SK-N-SH treated with all-trans-retinoic acid at 6 μM for 48 hours (cell line): ENCODE results near the gene PRKAG3.

Source experiments
- ATAC-seq: fragments of 200-7000 bp; cut with Tn5 transposase; 3 replicates; pipeline ENCODE4 v1.9.1; 2020; ENCODE audit warnings: mild to moderate bottlenecking, moderate library complexity
- BACH2 ChIP-seq: fragments of 250-450 bp; sonication (Bioruptor Pico); IDR thresholded peaks from 2 replicates; pipeline ENCODE4 v1.9.0; 2021; ENCODE audit warnings: mild to moderate bottlenecking, borderline replicate concordance
- CREB5 ChIP-seq: fragments of 250-450 bp; sonication (Bioruptor Pico); IDR thresholded peaks from 2 replicates; pipeline ENCODE4 v1.5.1; 2020; ENCODE audit warnings: low read depth, mild to moderate bottlenecking, moderate library complexity
- CSDC2 ChIP-seq: fragments of 250-450 bp; sonication (Bioruptor Pico); IDR thresholded peaks from 2 replicates; pipeline ENCODE4 v1.5.0; 2020; ENCODE audit warnings: mild to moderate bottlenecking, moderate library complexity
- CSRNP3 ChIP-seq: fragments of 250-450 bp; sonication (Bioruptor Pico); IDR thresholded peaks from 2 replicates; pipeline ENCODE4 v1.5.1; 2021; ENCODE audit warnings: mild to moderate bottlenecking, moderate library complexity
- ESRRG ChIP-seq: fragments of 250-450 bp; sonication (Bioruptor Pico); IDR thresholded peaks from 2 replicates; pipeline ENCODE4 v1.6.1; 2021; ENCODE audit warnings: mild to moderate bottlenecking
- ISL1 ChIP-seq: fragments of 250-450 bp; sonication (Bioruptor Pico); IDR thresholded peaks from 2 replicates; pipeline ENCODE4 v2.1.2; 2022; ENCODE audit warnings: mild to moderate bottlenecking, moderate library complexity
- PATZ1 ChIP-seq: fragments of 250-450 bp; sonication (Bioruptor Pico); IDR thresholded peaks from 2 replicates; pipeline ENCODE4 v1.8.0; 2020; ENCODE audit warnings: mild to moderate bottlenecking, moderate library complexity, borderline replicate concordance
- POU6F1 ChIP-seq: fragments of 250-450 bp; sonication (Bioruptor Pico); IDR thresholded peaks from 2 replicates; pipeline ENCODE4 v1.8.0; 2021; ENCODE audit warnings: low read depth, mild to moderate bottlenecking, moderate library complexity, borderline replicate concordance
- PPARA ChIP-seq: fragments of 250-450 bp; sonication (Bioruptor Pico); IDR thresholded peaks from 2 replicates; pipeline ENCODE4 v1.5.0; 2020; ENCODE audit warnings: mild to moderate bottlenecking, borderline replicate concordance
- SNAI2 ChIP-seq: fragments of 250-450 bp; sonication (Bioruptor Pico); IDR thresholded peaks from 2 replicates; pipeline ENCODE4 v1.5.0; 2020; ENCODE audit warnings: mild to moderate bottlenecking, moderate library complexity
- TCF4 ChIP-seq: fragments of 250-450 bp; sonication (Bioruptor Pico); IDR thresholded peaks from 2 replicates; pipeline ENCODE4 v1.8.0; 2021; ENCODE audit warnings: mild to moderate bottlenecking, moderate library complexity, borderline replicate concordance
- TOX ChIP-seq: fragments of 250-450 bp; sonication (Bioruptor Pico); IDR thresholded peaks from 2 replicates; pipeline ENCODE4 v1.8.0; 2021; ENCODE audit warnings: mild to moderate bottlenecking, moderate library complexity, borderline replicate concordance
- TSHZ2 ChIP-seq: fragments of 250-450 bp; sonication (Bioruptor Pico); IDR thresholded peaks from 2 replicates; pipeline ENCODE4 v1.5.0; 2020; ENCODE audit warnings: mild to moderate bottlenecking, moderate library complexity
- ZFP3 ChIP-seq: fragments of 250-450 bp; sonication (Bioruptor Pico); IDR thresholded peaks from 2 replicates; pipeline ENCODE4 v1.5.0; 2020; ENCODE audit warnings: mild to moderate bottlenecking, moderate library complexity
- ZNF565 ChIP-seq: fragments of 450-650 bp; formaldehyde crosslinking; conservative IDR thresholded peaks from 2 replicates; pipeline ENCODE4 v1.5.0; 2020; ENCODE audit warnings: low read depth, mild to moderate bottlenecking, moderate library complexity
- ZNF70 ChIP-seq: fragments of 450-650 bp; formaldehyde crosslinking; IDR thresholded peaks from 2 replicates; pipeline ENCODE4 v1.5.0; 2020; ENCODE audit warnings: mild to moderate bottlenecking, moderate library complexity

PRKAG3 gene

GRCh38 chr2:218860950-218861381 lies 29.4 kb upstream of the PRKAG3 start (continued):
- TF ChIP-seq ZNF565 (CRISPR knock-in tag), result no peak
- TF ChIP-seq ZFP3 (CRISPR knock-in tag), result no peak
- no peak for TF ChIP-seq ISL1
- no peak for TF ChIP-seq CSRNP3 (CRISPR knock-in tag)

GRCh38 chr2:218859988-218860831 lies 28.6 kb upstream of the PRKAG3 start:
- peak; percentile 3; the same call in 1 of the 3 replicates for ATAC-seq
- TF ChIP-seq ESRRG (no peak), CSRNP3 (CRISPR knock-in tag) (no peak), ZNF70 (CRISPR knock-in tag) (no peak), CREB5 (CRISPR knock-in tag) (no peak), ZFP3 (CRISPR knock-in tag) (no peak), TOX (no peak), TCF4 (no peak), ISL1 (no peak), POU6F1 (CRISPR knock-in tag) (no peak), PPARA (no peak), ZNF565 (CRISPR knock-in tag) (no peak), BACH2 (CRISPR knock-in tag) (no peak), SNAI2 (no peak), TSHZ2 (no peak), CSDC2 (CRISPR knock-in tag) (no peak)

GRCh38 chr2:218859556-218859987 lies 28.0 kb upstream of the PRKAG3 start, which contains the start of gene WNT6:
TSS of gene WNT6 (plus strand) at chr2:218859805. CDS start at chr2:218860038, 233 bp downstream.
- TF ChIP-seq TOX (no peak), CSDC2 (CRISPR knock-in tag) (no peak), PATZ1 (no peak), ZNF565 (CRISPR knock-in tag) (no peak)
- ATAC-seq, result no peak; the same call in 2 of the 3 replicates
